B cell (primary cell): ENCODE results near the gene RFT1. TPM values are rescaled to one million over a fixed set of nuclear protein-coding genes. Genes with fewer than 3 reads are reported as not detected.

Experiments used
- ATAC-seq: fragments of 200-7000 bp; cut with Tn5 transposase; one replicate; pipeline ENCODE4 v1.10.0; 2021; ENCODE audit warnings: low read depth, mild to moderate bottlenecking, moderate number of reproducible peaks, moderate library complexity
- CTCF ChIA-PET: fragments of 350-600 bp; sonication (Branson Sonifier 250); formaldehyde crosslinking; loops from one replicate; lab custom pipeline; 2021; ENCODE audit warnings: antibody characterized with exemption, inconsistent platforms; lab: Charles Lee
- POLR2A ChIA-PET: fragments of 350-600 bp; sonication (Branson Sonifier 250); formaldehyde crosslinking; loops from one replicate; lab custom pipeline; 2021; ENCODE audit warnings: antibody characterized with exemption; lab: Charles Lee
- DNase-seq: peaks from one replicate; pipeline ENCODE4 v3.0.0; 2013
- H2AFZ ChIP-seq: 2 replicates; pipeline ENCODE4 v1.6.1; 2012; ENCODE audit warnings: mild to moderate bottlenecking, low read depth, low read length; ENCODE audit not compliant: insufficient read depth, poor library complexity, severe bottlenecking
- H3K27ac ChIP-seq, 2 donors: 1 replicate in 1 of 2; 2 replicates in 1 of 2; pipeline ENCODE4 v1.5.1; 2012 to 2013; ENCODE audit warnings: low read length in 2 of 2, mild to moderate bottlenecking in 2 of 2, moderate library complexity in 1 of 2
- H3K27me3 ChIP-seq, 4 experiments: fragments of 200-600 bp in 1 of 4; sonication (generic) in 1 of 4; replicated peaks in 1 of 4; 1 replicate in 2 of 4; 2 replicates in 2 of 4; pipeline versions ENCODE4 v1.6.1 to v1.7.0; 2013 to 2016; ENCODE audit warnings: low read length in 3 of 4, mild to moderate bottlenecking in 2 of 4, mixed read lengths in 1 of 4, moderate library complexity in 1 of 4; ENCODE audit not compliant: insufficient read depth in 4 of 4, control insufficient read depth in 3 of 4; ENCODE audit errors: control extremely low read depth in 1 of 4
- H3K36me3 ChIP-seq, 2 experiments: replicated peaks in 1 of 2; 1 replicate in 1 of 2; 2 replicates in 1 of 2; pipeline versions ENCODE4 v1.6.1 to v1.7.1; 2013; ENCODE audit warnings: low read length in 1 of 2; ENCODE audit not compliant: insufficient read depth in 2 of 2, control insufficient read depth in 1 of 2; ENCODE audit errors: control extremely low read depth in 1 of 2, extremely low read depth in 1 of 2
- H3K4me1 ChIP-seq, 2 donors: fragments of 200-600 bp in 1 of 2; sonication (generic) in 1 of 2; 1 replicate in 1 of 2; 2 replicates in 1 of 2; pipeline versions ENCODE4 v1.5.1 to v1.6.1; 2013 to 2017; ENCODE audit warnings: low read length in 2 of 2; ENCODE audit not compliant: control insufficient read depth in 2 of 2, insufficient read depth in 2 of 2
- H3K4me2 ChIP-seq: replicated peaks from 2 replicates; pipeline ENCODE3; 2012; ENCODE audit warnings: mild to moderate bottlenecking, low read depth, low read length; ENCODE audit not compliant: poor library complexity, severe bottlenecking
- H3K4me3 ChIP-seq, 5 experiments: fragments of 200-600 bp in 1 of 5; sonication (generic) in 1 of 5; 1 replicate in 3 of 5; 2 replicates in 2 of 5; pipeline versions ENCODE4 v1.5.1 to v1.7.0; 2011 to 2016; ENCODE audit warnings: low read length in 4 of 5, mild to moderate bottlenecking in 4 of 5, low read depth in 2 of 5, control low read depth in 1 of 5, moderate library complexity in 1 of 5; ENCODE audit not compliant: insufficient read depth in 1 of 5; ENCODE audit errors: control extremely low read depth in 1 of 5, extremely low read depth in 1 of 5
- H3K79me2 ChIP-seq: fragments of 200-600 bp; sonication (generic); one replicate; pipeline ENCODE4 v1.6.0; 2016; ENCODE audit warnings: low read length; ENCODE audit not compliant: control insufficient read depth, insufficient read depth
- H3K9ac ChIP-seq: fragments of 200-600 bp; sonication (generic); 2 replicates; pipeline ENCODE4 v1.6.1; 2017; ENCODE audit warnings: mild to moderate bottlenecking, low read length, moderate library complexity
- H3K9me3 ChIP-seq, 3 donors: one replicate each; pipeline versions ENCODE4 v1.6.1 to v1.7.1; 2013; ENCODE audit warnings: low read length in 2 of 3; ENCODE audit not compliant: control insufficient read depth in 2 of 3, insufficient read depth in 1 of 3; ENCODE audit errors: control extremely low read depth in 1 of 3
- H4K20me1 ChIP-seq: 2 replicates; pipeline ENCODE4 v1.6.0; 2012; ENCODE audit warnings: mild to moderate bottlenecking, low read length; ENCODE audit not compliant: insufficient read depth, control insufficient read depth, poor library complexity, severe bottlenecking
- H3K27ac Mint-ChIP-seq: one replicate; pipeline ENCODE4 v1.8.0; 2021; ENCODE audit warnings: mixed read lengths
- H3K27me3 Mint-ChIP-seq: one replicate; pipeline ENCODE4 v1.8.0; 2021; ENCODE audit warnings: mixed read lengths
- H3K4me1 Mint-ChIP-seq: one replicate; pipeline ENCODE4 v1.8.0; 2021; ENCODE audit warnings: mixed read lengths
- H3K4me3 Mint-ChIP-seq: one replicate; pipeline ENCODE4 v1.8.0; 2021; ENCODE audit warnings: mixed read lengths
- H3K9me3 Mint-ChIP-seq: one replicate; pipeline ENCODE4 v1.8.0; 2022; ENCODE audit warnings: mixed read lengths; ENCODE audit not compliant: insufficient read depth
- CTCF ChIP-seq: fragments of 200-600 bp; IDR thresholded peaks from one replicate; pipeline ENCODE4 v1.8.0; 2022; ENCODE audit warnings: antibody characterized with exemption, mild to moderate bottlenecking
- EZH2 ChIP-seq: IDR thresholded peaks from 2 replicates; pipeline ENCODE4 v1.6.1; 2012; ENCODE audit warnings: borderline replicate concordance, low read depth, mild to moderate bottlenecking, moderate library complexity, low read length; ENCODE audit not compliant: insufficient read depth, poor library complexity, severe bottlenecking
- WGBS: methylation state at CpG from one replicate; pipeline ENCODE4 v1.1.5; 2013; ENCODE audit warnings: missing lambda C conversion rate; ENCODE audit not compliant: insufficient coverage; 5-methylcytosine and 5-hydroxymethylcytosine counted together
- intact Hi-C: fragments of 100-400 bp; cut with micrococcal nuclease; formaldehyde crosslinking; loops from one replicate; pipeline ENCODE4 v1.10.0; 2022
- polyA plus RNA-seq: library from polyadenylated mRNA; depleted of rRNA; stranded (reverse); fragments of >200 nt; gene quantifications from 2 replicates; pipeline ENCODE4 v1.2.3, GENCODE V29; 2012
- total RNA-seq, 2 donors: library from RNA; stranded (reverse); fragments of 120-200 nt in 1 of 2; gene quantifications; 1 replicate in 1 of 2; 2 replicates in 1 of 2; pipeline versions ENCODE4 v1.2.3 to v1.2.4, GENCODE V29; 2013 to 2022

The RFT1 gene
- total and polyA plus RNA-seq, 2 donors (not counting 1 experiment from before 2014, with no cell fraction given), result 12.1 to 28.9 TPM

GRCh38 chr3:53167418-53168174 lies 37.4 kb upstream of the RFT1 start:
- Mint-ChIP-seq H3K27ac (peak overlapping the region; percentile 26), H3K27me3 (no peaks in the 10 kb centered on the region), H3K9me3 (no peaks in the 10 kb centered on the region), H3K4me1 (peaks cover 95% of the 10 kb centered on the region), H3K4me3 (peak overlapping the region; percentile 46)
- Histone ChIP-seq H3K4me1 (peaks cover 90 to 100% of the 10 kb centered on the region in 2 donors), H4K20me1 (peaks cover 100% of the 10 kb centered on the region), H3K27ac (peak overlapping the region; percentile 46 to 59), H3K27me3 (no peaks in the 10 kb centered on the region), H2AFZ (no peak overlapping the region), H3K36me3 (peaks cover 0 to 39% of the 10 kb centered on the region in 2 experiments), H3K9me3 (no peaks in the 10 kb centered on the region), H3K4me2 (peak overlapping the region; percentile 78), H3K79me2 (peaks cover 100% of the 10 kb centered on the region), H3K9ac (peak overlapping the region; percentile 39), H3K4me3 (peak overlapping the region in 1 of 5 experiments; percentile 1)
- ATAC-seq (no peak), DNase-seq (peak; percentile 54)
- intact Hi-C loops, result loop anchor here (10.0 kb wide), 1 partner anchor 633 kb away; the partner anchor contains the start of genes NT5DC2 and UQCC5
- 33% methylated on average over 3 of the region's 7 CpGs for WGBS
- ChIA-PET POLR2A (interaction anchor here (0.6 to 1.4 kb wide), 2 partner anchors 10 to 13 kb away, joined by 4 to 17 read pairs; no protein-coding TSS in a partner anchor), CTCF (interaction anchor here (1.3 kb wide), 1 partner anchor 28 kb away, joined by 7 read pairs; no protein-coding TSS in a partner anchor)
- TF ChIP-seq EZH2 (no peak), CTCF (no peak)
